MM.1S (cell line): ENCODE measurements around the gene NTPCR.

ENCODE experiments used
- DNase-seq: peaks from one replicate; pipeline ENCODE4 v3.0.0-alpha.2; 2015
- H2AFZ ChIP-seq: fragments of 300-600 bp; sonication (generic); 2 replicates; pipeline ENCODE4 v1.6.0; 2016; ENCODE audit warnings: antibody characterized with exemption, low read length
- H3F3A ChIP-seq: fragments of 300-600 bp; sonication (generic); 2 replicates; pipeline ENCODE4 v1.6.1; 2016; ENCODE audit warnings: mild to moderate bottlenecking, antibody characterized with exemption, low read length, moderate library complexity, mixed read lengths; ENCODE audit not compliant: insufficient read depth
- H3K27ac ChIP-seq: fragments of 300-600 bp; sonication (generic); 2 replicates; pipeline ENCODE4 v1.5.1; 2016; ENCODE audit warnings: mild to moderate bottlenecking, low read length
- H3K27me3 ChIP-seq: fragments of 300-600 bp; sonication (generic); replicated peaks from 2 replicates; pipeline ENCODE4 v1.6.0; 2016; ENCODE audit warnings: low read length; ENCODE audit not compliant: insufficient read depth
- H3K36me3 ChIP-seq: fragments of 300-600 bp; sonication (generic); replicated peaks from 2 replicates; pipeline ENCODE4 v1.6.1; 2016; ENCODE audit warnings: mild to moderate bottlenecking, low read length, mixed read lengths; ENCODE audit not compliant: insufficient read depth
- H3K4me1 ChIP-seq: fragments of 300-600 bp; sonication (generic); 2 replicates; pipeline ENCODE4 v1.6.1; 2016; ENCODE audit warnings: low read length, mixed read lengths
- H3K4me2 ChIP-seq: fragments of 300-600 bp; sonication (generic); 2 replicates; pipeline ENCODE4 v1.6.0; 2016; ENCODE audit warnings: low read depth, low read length
- H3K4me3 ChIP-seq: fragments of 300-600 bp; sonication (generic); 2 replicates; pipeline ENCODE4 v1.5.1; 2016; ENCODE audit warnings: low read length, mixed read lengths
- H3K79me2 ChIP-seq: fragments of 300-600 bp; sonication (generic); 2 replicates; pipeline ENCODE4 v1.6.1; 2016; ENCODE audit warnings: mixed run types, low read length, mixed read lengths
- H3K9ac ChIP-seq: fragments of 300-600 bp; sonication (generic); 2 replicates; pipeline ENCODE4 v1.6.1; 2016; ENCODE audit warnings: low read length, mixed read lengths
- H3K9me2 ChIP-seq: fragments of 300-600 bp; sonication (generic); replicated peaks from 2 replicates; pipeline ENCODE4 v1.6.1; 2016; ENCODE audit warnings: mild to moderate bottlenecking, low read length, mixed read lengths; ENCODE audit not compliant: insufficient read depth
- H3K9me3 ChIP-seq: fragments of 300-600 bp; sonication (generic); replicated peaks from 2 replicates; pipeline ENCODE4 v1.6.1; 2016; ENCODE audit warnings: mild to moderate bottlenecking, low read length, mixed read lengths; ENCODE audit not compliant: insufficient read depth
- H4K20me1 ChIP-seq: fragments of 300-600 bp; sonication (generic); 2 replicates; pipeline ENCODE4 v1.6.1; 2016; ENCODE audit warnings: mild to moderate bottlenecking, low read length, moderate library complexity, mixed read lengths; ENCODE audit not compliant: insufficient read depth
- EZH2 ChIP-seq: fragments of 300-600 bp; sonication (generic); optimal IDR thresholded peaks from 2 replicates; pipeline ENCODE3; 2017; ENCODE audit warnings: low read depth, mild to moderate bottlenecking, antibody characterized with exemption, low read length, mixed read lengths
- EZH2phosphoT487 ChIP-seq: fragments of 300-600 bp; sonication (generic); IDR thresholded peaks from 2 replicates; pipeline ENCODE4 v1.6.1; 2018; ENCODE audit warnings: antibody characterized with exemption, low read length
- TF ChIP-seq, protein P1 (sequence below): fragments of 300-600 bp; sonication (generic); IDR thresholded peaks from 2 replicates; pipeline ENCODE4 v1.5.1; 2016; ENCODE audit warnings: antibody characterized with exemption, low read length, mixed read lengths

The NTPCR gene

DNA sequence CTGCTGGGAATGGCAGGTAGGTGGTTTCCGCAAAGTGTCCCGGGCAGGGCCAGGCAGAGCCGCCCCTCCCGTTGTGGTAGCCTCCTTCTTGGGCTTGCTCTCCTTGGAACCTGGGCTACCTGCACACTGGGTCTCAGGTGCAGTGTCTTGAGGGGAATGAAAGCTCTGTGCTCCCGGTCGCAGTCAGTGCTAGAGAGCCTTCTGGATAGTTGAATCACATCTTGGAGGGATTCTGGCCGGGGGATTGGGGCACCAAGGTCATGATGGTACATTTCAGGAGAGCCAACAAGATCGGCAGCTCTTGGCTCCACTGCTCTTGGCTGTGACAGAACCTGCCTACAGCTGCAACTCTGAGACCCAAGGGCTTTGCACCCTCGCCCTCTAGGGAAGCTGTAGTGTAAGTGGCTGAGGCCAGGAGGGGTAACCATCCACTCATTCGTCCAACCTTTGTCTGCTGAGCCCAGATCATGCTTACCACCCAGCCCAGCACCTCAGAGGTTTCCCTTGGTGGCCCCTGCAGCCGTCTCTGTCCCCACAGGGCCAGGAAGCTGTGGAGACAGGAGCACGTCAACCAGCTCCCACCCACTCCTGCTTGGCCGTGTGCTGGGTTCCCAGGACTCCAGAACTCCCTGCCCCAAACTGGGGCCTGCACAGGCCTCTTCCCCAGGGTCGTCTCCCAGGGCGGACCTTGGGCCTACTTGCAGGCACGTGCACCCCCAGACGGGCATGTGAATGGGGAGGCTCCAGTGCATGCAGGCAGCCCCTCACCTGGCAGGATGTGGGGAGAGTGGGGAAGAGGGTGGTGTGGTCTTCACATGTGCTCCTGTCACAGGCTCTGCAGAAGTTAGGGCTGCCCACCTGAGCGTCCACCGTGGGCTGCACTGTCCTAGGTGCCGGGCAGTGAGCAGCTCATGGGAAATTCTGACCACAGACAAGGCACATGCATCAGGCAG is 40.0 kb downstream of the NTPCR start:
- no peak overlapping the region for H3K4me3 ChIP-seq
- H3K4me1 ChIP-seq = no peaks in the 10 kb centered on the region
- no peaks in the 10 kb centered on the region for H3K36me3 ChIP-seq
- no peaks in the 10 kb centered on the region for H3K27me3 ChIP-seq
- H3K9me3 ChIP-seq = no peaks in the 10 kb centered on the region
- H3K9ac ChIP-seq = no peak overlapping the region
- H3K9me2 ChIP-seq = no peaks in the 10 kb centered on the region
- no peaks in the 10 kb centered on the region for H3F3A ChIP-seq
- H3K79me2 ChIP-seq = no peaks in the 10 kb centered on the region
- no peaks in the 10 kb centered on the region for H4K20me1 ChIP-seq
- DNase-seq = no peak
- H3K27ac ChIP-seq = no peak overlapping the region
- no peak for TF ChIP-seq EZH2
- TF ChIP-seq, protein P1, sequence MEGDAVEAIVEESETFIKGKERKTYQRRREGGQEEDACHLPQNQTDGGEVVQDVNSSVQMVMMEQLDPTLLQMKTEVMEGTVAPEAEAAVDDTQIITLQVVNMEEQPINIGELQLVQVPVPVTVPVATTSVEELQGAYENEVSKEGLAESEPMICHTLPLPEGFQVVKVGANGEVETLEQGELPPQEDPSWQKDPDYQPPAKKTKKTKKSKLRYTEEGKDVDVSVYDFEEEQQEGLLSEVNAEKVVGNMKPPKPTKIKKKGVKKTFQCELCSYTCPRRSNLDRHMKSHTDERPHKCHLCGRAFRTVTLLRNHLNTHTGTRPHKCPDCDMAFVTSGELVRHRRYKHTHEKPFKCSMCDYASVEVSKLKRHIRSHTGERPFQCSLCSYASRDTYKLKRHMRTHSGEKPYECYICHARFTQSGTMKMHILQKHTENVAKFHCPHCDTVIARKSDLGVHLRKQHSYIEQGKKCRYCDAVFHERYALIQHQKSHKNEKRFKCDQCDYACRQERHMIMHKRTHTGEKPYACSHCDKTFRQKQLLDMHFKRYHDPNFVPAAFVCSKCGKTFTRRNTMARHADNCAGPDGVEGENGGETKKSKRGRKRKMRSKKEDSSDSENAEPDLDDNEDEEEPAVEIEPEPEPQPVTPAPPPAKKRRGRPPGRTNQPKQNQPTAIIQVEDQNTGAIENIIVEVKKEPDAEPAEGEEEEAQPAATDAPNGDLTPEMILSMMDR = no peak
- no peak for TF ChIP-seq EZH2phosphoT487
- no peak overlapping the region for H3K4me2 ChIP-seq
- H2AFZ ChIP-seq = no peak overlapping the region

DNA sequence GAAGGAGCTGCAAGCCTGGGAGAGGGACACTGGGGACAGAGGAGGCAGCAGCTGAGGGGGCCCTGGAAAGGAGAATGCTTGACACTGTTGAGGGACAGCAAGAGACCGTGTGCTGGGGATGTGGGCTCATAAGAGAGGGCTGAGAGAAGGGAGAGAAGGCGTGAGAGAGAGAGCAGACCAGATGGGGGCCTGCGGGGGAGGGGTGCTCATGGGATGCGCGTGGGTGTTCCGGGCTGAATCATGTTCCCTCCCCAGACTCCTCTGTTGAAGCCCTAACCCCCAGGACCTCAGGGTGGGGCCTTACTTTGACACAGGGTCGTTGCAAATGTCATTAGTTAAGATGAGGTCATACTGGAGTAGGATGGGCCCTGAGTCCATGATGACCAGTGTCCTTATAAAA is 40.8 kb downstream of the NTPCR start:
- Histone ChIP-seq H3K9me3 (no peaks in the 10 kb centered on the region), H3K9ac (no peak overlapping the region), H3K27ac (no peak overlapping the region), H2AFZ (no peak overlapping the region), H3K4me3 (no peak overlapping the region), H4K20me1 (no peaks in the 10 kb centered on the region), H3K36me3 (no peaks in the 10 kb centered on the region), H3K4me1 (no peaks in the 10 kb centered on the region), H3F3A (no peaks in the 10 kb centered on the region), H3K4me2 (no peak overlapping the region), H3K9me2 (no peaks in the 10 kb centered on the region), H3K27me3 (no peaks in the 10 kb centered on the region), H3K79me2 (no peaks in the 10 kb centered on the region)
- TF ChIP-seq EZH2phosphoT487 = no peak
- TF ChIP-seq, protein P1 = no peak
- no peak for TF ChIP-seq EZH2
- no peak for DNase-seq

DNA sequence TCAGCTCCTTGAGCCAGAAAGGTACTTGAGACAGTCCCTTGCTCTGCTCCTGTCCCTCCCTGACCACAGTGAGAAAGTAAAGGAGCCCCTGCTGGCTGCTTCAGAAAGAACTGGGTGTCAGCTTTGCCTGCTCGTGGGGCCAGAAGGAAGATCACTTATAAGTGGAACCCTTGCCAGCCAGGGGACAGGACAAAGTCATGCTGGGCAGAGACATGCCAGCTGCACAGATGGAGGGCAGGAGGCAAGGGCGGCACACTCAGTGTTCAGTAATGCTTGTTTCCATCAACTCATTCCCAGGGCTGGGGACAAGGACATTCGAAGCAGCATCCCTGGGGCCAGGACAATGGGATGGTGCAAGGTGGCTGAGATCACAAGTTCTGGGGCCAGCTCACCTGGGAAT is 41.8 kb downstream of the NTPCR start:
- H4K20me1 ChIP-seq = no peaks in the 10 kb centered on the region
- no peak overlapping the region for H3K9ac ChIP-seq
- H2AFZ ChIP-seq = no peak overlapping the region
- TF ChIP-seq EZH2 (no peak), EZH2phosphoT487 (no peak)
- TF ChIP-seq, protein P1 = no peak
- H3K79me2 ChIP-seq = no peaks in the 10 kb centered on the region
- no peaks in the 10 kb centered on the region for H3K9me2 ChIP-seq
- H3K4me3 ChIP-seq = no peak overlapping the region
- no peaks in the 10 kb centered on the region for H3K36me3 ChIP-seq
- no peaks in the 10 kb centered on the region for H3K9me3 ChIP-seq
- H3K27me3 ChIP-seq = no peaks in the 10 kb centered on the region
- no peaks in the 10 kb centered on the region for H3K4me1 ChIP-seq
- H3K4me2 ChIP-seq = no peak overlapping the region
- DNase-seq = no peak
- no peaks in the 10 kb centered on the region for H3F3A ChIP-seq
- H3K27ac ChIP-seq = no peak overlapping the region
